ENCODE results near the gene CABLES2.
A peak's percentile ranks its signal among the peaks of the same experiment; 100 is the strongest.

The CABLES2 gene

GRCh38 chr20:62382306-62383198 lies 24.5 kb downstream of the CABLES2 start:
- H3K9me3 ChIP-seq (ENCODE audit: control insufficient read depth, insufficient read depth, low read length), result no peaks in the 10 kb centered on the region
- H4K20me1 ChIP-seq (ENCODE audit: control insufficient read depth, insufficient read depth, low read depth, low read length), result peaks cover 2% of the 10 kb centered on the region
- H3K27ac ChIP-seq (ENCODE audit: low read depth, low read length), result no peak overlapping the region
- H3K9me2 ChIP-seq (replicated peaks; ENCODE audit: control insufficient read depth, low read length), result no peaks in the 10 kb centered on the region
- no peak overlapping the region for H3K4me3 ChIP-seq (ENCODE audit: low read length)
- H3K27me3 ChIP-seq (ENCODE audit: control insufficient read depth, low read length), result no peaks in the 10 kb centered on the region
- H3K4me2 ChIP-seq (ENCODE audit: low read length), result no peak overlapping the region
- peaks cover 20% of the 10 kb centered on the region for H3K4me1 ChIP-seq (ENCODE audit: control insufficient read depth, low read length)
- H3K79me2 ChIP-seq (ENCODE audit: control insufficient read depth, low read length), result peaks cover 54% of the 10 kb centered on the region
- peaks cover 48% of the 10 kb centered on the region for H3K36me3 ChIP-seq (ENCODE audit: control insufficient read depth, low read length)
- TF ChIP-seq CTCF (IDR thresholded peaks at IDR 0.05; ENCODE audit: low read depth, low read length, poor library complexity, severe bottlenecking) (peak; percentile 92), EZH2phosphoT487 (IDR thresholded peaks at IDR 0.05; ENCODE audit: borderline replicate concordance, low read length) (no peak)
- peaks cover 6% of the 10 kb centered on the region; the same call in 1 of the 2 replicates for H3F3A ChIP-seq (ENCODE audit: control insufficient read depth, insufficient read depth)

GRCh38 chr20:62381842-62382241 lies 25.2 kb downstream of the CABLES2 start:
- peaks cover 20% of the 10 kb centered on the region for H3K4me1 ChIP-seq (ENCODE audit: control insufficient read depth, low read length)
- H3F3A ChIP-seq (ENCODE audit: control insufficient read depth, insufficient read depth), result peaks cover 3% of the 10 kb centered on the region; the same call in 1 of the 2 replicates
- H3K9me2 ChIP-seq (replicated peaks; ENCODE audit: control insufficient read depth, low read length), result no peaks in the 10 kb centered on the region
- H3K79me2 ChIP-seq (ENCODE audit: control insufficient read depth, low read length), result peaks cover 47% of the 10 kb centered on the region
- no peaks in the 10 kb centered on the region for H3K9me3 ChIP-seq (ENCODE audit: control insufficient read depth, insufficient read depth, low read length)
- no peaks in the 10 kb centered on the region; the same call in 1 of the 2 replicates for H4K20me1 ChIP-seq (ENCODE audit: control insufficient read depth, insufficient read depth, low read depth, low read length)
- peaks cover 42% of the 10 kb centered on the region for H3K36me3 ChIP-seq (ENCODE audit: control insufficient read depth, low read length)
- TF ChIP-seq CTCF (IDR thresholded peaks at IDR 0.05; ENCODE audit: low read depth, low read length, poor library complexity, severe bottlenecking), result no peak
- no peak for TF ChIP-seq EZH2phosphoT487 (IDR thresholded peaks at IDR 0.05; ENCODE audit: borderline replicate concordance, low read length)
- H3K4me3 ChIP-seq (ENCODE audit: low read length), result no peak overlapping the region
- no peak overlapping the region for H3K4me2 ChIP-seq (ENCODE audit: low read length)
- no peaks in the 10 kb centered on the region for H3K27me3 ChIP-seq (ENCODE audit: control insufficient read depth, low read length)
- no peak overlapping the region for H3K27ac ChIP-seq (ENCODE audit: low read depth, low read length)

DNA sequence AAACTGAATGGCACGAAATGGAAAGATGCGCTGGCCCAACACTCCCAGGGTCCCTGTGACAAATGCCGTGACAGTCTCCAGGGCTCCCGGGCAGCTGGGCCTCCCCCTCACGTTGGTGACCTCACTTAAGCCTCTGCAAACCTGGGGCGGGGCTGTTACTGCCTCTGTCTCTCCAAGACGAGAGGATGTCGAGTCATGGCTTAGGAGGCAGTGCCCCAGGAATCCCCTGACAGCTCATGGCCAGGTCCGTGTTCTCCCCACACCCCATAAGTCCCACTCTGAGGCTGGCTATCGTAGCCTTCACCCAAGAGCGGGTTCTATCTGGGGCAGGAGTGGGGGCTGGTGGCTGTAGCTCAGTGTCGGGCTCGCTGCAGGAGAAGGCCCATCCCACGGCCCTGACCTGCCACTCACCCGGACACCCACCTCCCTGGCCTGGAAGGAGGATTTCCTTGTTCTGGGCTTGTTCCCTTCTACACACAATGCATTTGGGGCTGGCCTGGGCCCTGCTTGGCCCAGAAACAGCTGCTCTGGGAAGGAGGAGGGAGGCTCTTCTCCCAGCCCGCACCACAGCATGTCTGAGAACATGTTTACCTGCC lies 25.8 kb downstream of the CABLES2 start:
- TF ChIP-seq EZH2phosphoT487 (IDR thresholded peaks at IDR 0.05; ENCODE audit: borderline replicate concordance, low read length), result no peak
- no peak for TF ChIP-seq CTCF (IDR thresholded peaks at IDR 0.05; ENCODE audit: low read depth, low read length, poor library complexity, severe bottlenecking)
- H4K20me1 ChIP-seq (ENCODE audit: control insufficient read depth, insufficient read depth, low read depth, low read length), result no peaks in the 10 kb centered on the region; the same call in 1 of the 2 replicates
- no peak overlapping the region for H3K4me2 ChIP-seq (ENCODE audit: low read length)
- H3F3A ChIP-seq (ENCODE audit: control insufficient read depth, insufficient read depth), result peaks cover 3% of the 10 kb centered on the region; the same call in 1 of the 2 replicates
- H3K4me3 ChIP-seq (ENCODE audit: low read length), result no peak overlapping the region
- peaks cover 20% of the 10 kb centered on the region for H3K4me1 ChIP-seq (ENCODE audit: control insufficient read depth, low read length)
- peaks cover 37% of the 10 kb centered on the region for H3K36me3 ChIP-seq (ENCODE audit: control insufficient read depth, low read length)
- H3K9me2 ChIP-seq (replicated peaks; ENCODE audit: control insufficient read depth, low read length), result no peaks in the 10 kb centered on the region
- H3K27ac ChIP-seq (ENCODE audit: low read depth, low read length), result no peak overlapping the region
- H3K79me2 ChIP-seq (ENCODE audit: control insufficient read depth, low read length), result peaks cover 41% of the 10 kb centered on the region
- H3K9me3 ChIP-seq (ENCODE audit: control insufficient read depth, insufficient read depth, low read length), result no peaks in the 10 kb centered on the region
- H3K27me3 ChIP-seq (ENCODE audit: control insufficient read depth, low read length), result no peaks in the 10 kb centered on the region
